HepG2 (cell line): ENCODE measurements around the gene SDK2. TPM values are rescaled to one million over a fixed set of nuclear protein-coding genes. Genes with fewer than 3 reads are reported as not detected.
A peak's percentile ranks its signal among the peaks of the same experiment; 100 is the strongest.

Experiments
- ARID5B ChIP-seq: IDR thresholded peaks from 2 replicates; pipeline ENCODE4 v1.4.0; 2020; ENCODE audit warnings: mild to moderate bottlenecking, missing genetic modification reagents
- ASH2L ChIP-seq: fragments of 300-600, 200-600 bp; sonication (generic); IDR thresholded peaks from 2 replicates; pipeline ENCODE4 v1.7.0; 2017; ENCODE audit warnings: low read depth, mild to moderate bottlenecking, moderate library complexity, mixed read lengths, low read length; ENCODE audit not compliant: insufficient read length
- ATF4 ChIP-seq, 2 experiments: fragments of 450-650 bp in 1 of 2; sonication (generic) in 1 of 2; formaldehyde crosslinking; IDR thresholded peaks; 2 replicates each; pipeline versions ENCODE4 v1.5.0 to v1.8.0; 2020 to 2022; ENCODE audit warnings: mild to moderate bottlenecking in 1 of 2, missing genetic modification reagents in 1 of 2
- FOXO1 ChIP-seq: sonication (generic); formaldehyde crosslinking; IDR thresholded peaks from 2 replicates; pipeline ENCODE4 v1.4.0; 2020; ENCODE audit warnings: missing genetic modification reagents
- GRHL1 ChIP-seq: sonication (generic); formaldehyde crosslinking; conservative IDR thresholded peaks from 2 replicates; pipeline ENCODE4 v1.8.0; 2022; ENCODE audit warnings: missing genetic modification reagents
- HNF1A ChIP-seq, 2 experiments: sonication (generic) in 1 of 2; formaldehyde crosslinking in 1 of 2; IDR thresholded peaks; 2 replicates each; pipeline versions ENCODE4 v1.4.0 to v1.6.1; 2016 to 2020; ENCODE audit warnings: borderline replicate concordance in 1 of 2, low read depth in 1 of 2, mild to moderate bottlenecking in 1 of 2, missing genetic modification reagents in 1 of 2
- NR2F6 ChIP-seq, 2 experiments: IDR thresholded peaks; 2 replicates each; pipeline ENCODE4 v1.6.1; 2016; ENCODE audit warnings: antibody characterized with exemption in 1 of 2, mild to moderate bottlenecking in 1 of 2
- PITX1 ChIP-seq: sonication (generic); formaldehyde crosslinking; IDR thresholded peaks from 2 replicates; pipeline ENCODE4 v1.5.1; 2020; ENCODE audit warnings: mild to moderate bottlenecking, missing genetic modification reagents
- PRMT3 ChIP-seq: sonication (generic); formaldehyde crosslinking; IDR thresholded peaks from 2 replicates; pipeline ENCODE4 v1.8.1; 2022; ENCODE audit warnings: low read depth, mild to moderate bottlenecking, moderate library complexity, missing genetic modification reagents, borderline replicate concordance
- THAP8 ChIP-seq: sonication (generic); formaldehyde crosslinking; IDR thresholded peaks from 2 replicates; pipeline ENCODE4 v1.5.1; 2020; ENCODE audit warnings: missing genetic modification reagents, mild to moderate bottlenecking, borderline replicate concordance
- WIZ ChIP-seq: sonication (generic); formaldehyde crosslinking; IDR thresholded peaks from 2 replicates; pipeline ENCODE4 v1.5.1; 2020; ENCODE audit warnings: mild to moderate bottlenecking, missing genetic modification reagents
- ZBTB42 ChIP-seq: sonication (generic); formaldehyde crosslinking; IDR thresholded peaks from 2 replicates; pipeline ENCODE4 v1.5.0; 2020; ENCODE audit warnings: mild to moderate bottlenecking, missing genetic modification reagents
- ZFP36L1 ChIP-seq: sonication (generic); formaldehyde crosslinking; IDR thresholded peaks from 2 replicates; pipeline ENCODE4 v1.8.0; 2022; ENCODE audit warnings: mild to moderate bottlenecking, missing genetic modification reagents, moderate library complexity
- ZNF24 ChIP-seq: fragments of 450-650 bp; IDR thresholded peaks from 2 replicates; pipeline ENCODE4 v1.6.1; 2017; ENCODE audit warnings: antibody characterized with exemption, mild to moderate bottlenecking
- ZNF253 ChIP-seq: sonication (generic); formaldehyde crosslinking; IDR thresholded peaks from 2 replicates; pipeline ENCODE4 v1.8.0; 2022; ENCODE audit warnings: mild to moderate bottlenecking, missing genetic modification reagents, borderline replicate concordance
- polyA plus RNA-seq, 8 experiments: library from polyadenylated mRNA; depleted of rRNA in 3 of 8; stranded (reverse) in 7 of 8; unstranded in 1 of 8; fragments of >200 nt; fragmentation: Illumina TruSeq in 4 of 8; extraction: Trizol in 4 of 8; gene quantifications; 2 replicates each; pipeline versions ENCODE4 v1.2.1 to v1.2.3, GENCODE V29; 2011 to 2016; ENCODE audit warnings: low read depth in 4 of 8, missing spikeins in 1 of 8, mixed read lengths in 1 of 8; ENCODE audit not compliant: insufficient read depth in 1 of 8
- total RNA-seq, 5 experiments: library from RNA; depleted of rRNA; stranded (reverse); fragments of >200 nt; fragmentation: Illumina TruSeq; extraction: Trizol; gene quantifications; 2 replicates each; pipeline ENCODE4 v1.2.3, GENCODE V29; 2016; ENCODE audit warnings: low read depth in 1 of 5

SDK2 gene
- total and polyA plus RNA-seq, 2 of the 13 experiments (the other 11 are each of a cell fraction or from before 2014, with no cell fraction given), result not detected

- TF ChIP-seq ZFP36L1 (CRISPR knock-in tag) (no peak), ASH2L (peak; percentile 88), GRHL1 (CRISPR knock-in tag) (no peak; the same call in 1 of the 2 replicates), FOXO1 (CRISPR knock-in tag) (peak; percentile 84; the same call in 1 of the 2 replicates), PRMT3 (CRISPR knock-in tag) (no peak), NR2F6 (IDR thresholded peaks at IDR 0.05) (peak; percentile 100), NR2F6 (CRISPR knock-in tag; IDR thresholded peaks at IDR 0.05) (peak; percentile 99), ZBTB42 (CRISPR knock-in tag) (no peak), ARID5B (CRISPR knock-in tag) (peak; percentile 98), ZNF253 (no peak), WIZ (CRISPR knock-in tag) (peak; percentile 89; the same call in 1 of the 2 replicates), HNF1A (IDR thresholded peaks at IDR 0.05; ENCODE audit: low read depth) (no peak), HNF1A (CRISPR knock-in tag; IDR thresholded peaks at IDR 0.05; ENCODE audit: borderline replicate concordance) (peak; percentile 92; the same call in 1 of the 2 replicates), ATF4 (CRISPR knock-in tag; IDR thresholded peaks at IDR 0.05) (peak in 1 of 2 experiments; percentile 74; a peak in 1 of 4 replicates), THAP8 (CRISPR knock-in tag) (no peak), PITX1 (peak; percentile 98), ZNF24 (no peak)
Measured at GRCh38 chr17:73288534-73289302, 355.5 kb downstream of the SDK2 start (continued).
